ENCODE data around the gene SANBR.

GRCh38 chr2:61029533-61029932 lies 36.1 kb upstream of the SANBR start:
- TF ChIP-seq CTCF (IDR thresholded peaks at IDR 0.05; ENCODE audit: low read depth, low read length, poor library complexity, severe bottlenecking): no peak
- no peak for TF ChIP-seq EZH2phosphoT487 (IDR thresholded peaks at IDR 0.05; ENCODE audit: borderline replicate concordance, low read length)
